SK-MEL-5 (cell line): ENCODE data around the gene SEC24A. TPM values are rescaled to one million over a fixed set of nuclear protein-coding genes. Genes with fewer than 3 reads are reported as not detected.
"Not testable (repeated sequence)": the region's sequence is repeated elsewhere in the genome, so short reads cannot be mapped to it uniquely, and the experiment has no call there.

Experiments used
- DNase-seq: peaks from one replicate; pipeline ENCODE4 v3.0.0-alpha.2; 2016; ENCODE audit warnings: low read depth, low spot score
- in situ Hi-C: cut with HindIII; loops from 2 replicates; pipeline ENCODE4 v1.10.0; 2016; ENCODE audit warnings: low sequenced_read_pairs, high pct_unique_total_duplicates, low pct_unique_long_range_greater_than_20kb
- total RNA-seq: library from RNA; depleted of rRNA; stranded (reverse); fragments of >200 nt; shearing (Covaris generic); gene quantifications from 2 replicates; pipeline ENCODE4 v1.2.3, GENCODE V29; 2014

The SEC24A gene
- total RNA-seq, 1 experiment from 2014 or later: 13.8 TPM

GRCh38 chr5:134638760-134639201, 9.8 kb upstream of the SEC24A start:
- DNase-seq: no peak
- in situ Hi-C loops: no loop called here

- in situ Hi-C loops: no loop called here
- no peak for DNase-seq
Measured at GRCh38 chr5:134642931-134643530, 5.6 kb upstream of the SEC24A start.

DNA sequence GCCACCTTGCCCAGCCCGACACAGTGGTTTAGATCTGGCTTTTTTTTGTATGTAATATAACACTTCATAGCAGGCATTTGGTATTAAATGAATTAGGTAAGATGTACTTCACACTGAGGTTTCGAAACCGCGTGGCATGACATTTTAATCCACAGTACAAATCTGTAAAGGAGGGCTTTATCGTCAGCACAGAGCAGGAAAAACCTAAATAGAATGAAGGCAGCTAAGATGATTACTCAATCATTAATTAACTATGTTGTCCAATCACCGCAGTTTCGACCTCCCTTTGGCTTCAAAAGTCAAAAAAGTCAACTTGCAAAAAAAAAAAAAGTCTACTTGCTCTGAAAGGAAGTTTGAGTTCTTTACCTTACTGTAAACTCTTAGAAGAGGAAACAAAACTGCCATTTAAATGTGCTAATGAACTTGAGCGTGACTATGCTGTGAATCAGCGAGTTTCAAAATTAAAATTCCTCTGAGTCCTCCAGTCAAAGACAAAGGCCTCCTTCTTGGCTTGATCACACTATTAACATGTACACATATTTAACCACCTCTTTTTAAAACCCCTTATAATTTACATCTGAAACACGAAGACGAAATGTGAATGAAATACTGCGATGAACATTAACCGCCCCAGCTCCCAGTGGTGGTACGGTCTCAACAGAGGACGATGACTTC, 698 bp upstream of the SEC24A start:
- in situ Hi-C loops: no loop called here
- DNase-seq: peak; percentile 41

GRCh38 chr5:134649163-134649835, 714 bp downstream of the SEC24A start:
- in situ Hi-C loops: no loop called here
- no peak for DNase-seq

- in situ Hi-C loops, DNase-seq: not testable (repeated sequence)
Measured at GRCh38 chr5:134650660-134651059, 2.1 kb downstream of the SEC24A start.

- in situ Hi-C loops: no loop called here
- DNase-seq: no peak
Measured at GRCh38 chr5:134651531-134651930, 2.9 kb downstream of the SEC24A start.

GRCh38 chr5:134656690-134657089, 8.1 kb downstream of the SEC24A start:
- in situ Hi-C loops: no loop called here

GRCh38 chr5:134659456-134659855, 10.9 kb downstream of the SEC24A start:
- in situ Hi-C loops: no loop called here
- no peak for DNase-seq

More at GRCh38 chr5:134656690-134657089, 8.1 kb downstream of the SEC24A start:
- no peak for DNase-seq

DNA sequence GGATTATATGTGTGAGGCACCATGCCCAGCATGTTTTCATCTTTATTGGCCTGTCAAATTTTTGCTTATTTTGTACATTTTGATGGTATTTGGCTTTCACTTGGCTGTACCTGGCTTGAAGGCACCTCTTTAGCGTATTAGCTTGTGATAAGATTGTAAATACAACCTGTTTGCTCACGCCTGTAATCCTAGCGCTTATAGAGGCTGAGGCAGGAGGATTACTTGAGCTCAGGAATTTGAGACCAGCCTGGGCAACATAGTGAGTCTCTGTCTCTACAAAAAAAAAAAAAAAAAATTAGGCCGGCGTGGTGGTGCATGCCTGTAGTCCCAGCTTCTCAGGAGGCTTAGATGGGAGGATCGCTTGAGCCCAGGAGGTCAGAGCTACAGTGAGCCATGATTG, 11.3 kb downstream of the SEC24A start:
- DNase-seq: no peak
- in situ Hi-C loops: no loop called here

- DNase-seq: no peak
- in situ Hi-C loops: no loop called here
Measured at GRCh38 chr5:134662971-134663370, 14.4 kb downstream of the SEC24A start.

GRCh38 chr5:134664448-134664847, 15.9 kb downstream of the SEC24A start:
- DNase-seq: no peak
- in situ Hi-C loops: no loop called here

GRCh38 chr5:134673546-134673945, 25.0 kb downstream of the SEC24A start:
- DNase-seq, in situ Hi-C loops: not testable (repeated sequence)

DNA sequence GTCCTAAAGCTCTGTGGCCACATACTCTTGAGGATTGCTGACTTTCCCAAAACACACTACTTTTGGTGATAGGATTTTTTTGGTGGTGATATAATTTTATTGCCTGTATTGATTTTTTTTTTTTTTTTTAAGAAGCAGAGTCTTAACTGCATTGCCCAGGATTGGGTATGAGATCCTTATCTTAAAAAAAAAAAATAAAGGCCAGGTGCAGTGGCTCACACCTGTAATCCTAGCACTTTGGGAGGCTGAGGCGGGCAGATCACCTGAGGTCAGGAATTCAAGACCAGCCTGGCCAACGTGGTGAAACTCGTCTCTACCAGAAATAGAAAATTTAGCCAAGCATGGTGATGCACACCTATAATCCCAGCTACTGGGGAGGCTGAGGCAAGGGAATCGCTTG, 28.8 kb downstream of the SEC24A start:
- DNase-seq, in situ Hi-C loops: not testable (repeated sequence)

GRCh38 chr5:134690144-134690543, 41.6 kb downstream of the SEC24A start:
- DNase-seq, in situ Hi-C loops: not testable (repeated sequence)

DNA sequence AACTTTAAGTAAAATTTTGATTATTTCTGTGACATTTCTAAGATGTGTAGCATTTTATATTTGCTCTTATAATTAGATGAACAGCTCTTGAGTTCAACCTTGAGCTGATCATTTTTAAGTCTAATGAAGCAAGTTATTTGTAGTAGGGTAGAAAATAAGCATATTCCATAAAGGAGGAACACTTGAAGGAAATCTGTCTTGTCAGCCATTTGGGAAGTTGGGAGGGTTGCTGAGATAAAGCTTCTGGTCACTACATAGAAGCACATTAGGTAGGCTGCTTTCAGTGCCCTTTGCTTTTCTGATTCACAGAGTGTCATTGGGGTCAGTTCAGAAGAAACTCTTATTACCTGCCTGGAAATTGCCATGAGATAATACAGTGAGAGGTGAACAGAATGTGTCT, 44.1 kb downstream of the SEC24A start:
- DNase-seq: no peak
- in situ Hi-C loops: no loop called here

- in situ Hi-C loops: no loop called here
- no peak for DNase-seq
Measured at GRCh38 chr5:134708301-134708700, 59.7 kb downstream of the SEC24A start.

DNA sequence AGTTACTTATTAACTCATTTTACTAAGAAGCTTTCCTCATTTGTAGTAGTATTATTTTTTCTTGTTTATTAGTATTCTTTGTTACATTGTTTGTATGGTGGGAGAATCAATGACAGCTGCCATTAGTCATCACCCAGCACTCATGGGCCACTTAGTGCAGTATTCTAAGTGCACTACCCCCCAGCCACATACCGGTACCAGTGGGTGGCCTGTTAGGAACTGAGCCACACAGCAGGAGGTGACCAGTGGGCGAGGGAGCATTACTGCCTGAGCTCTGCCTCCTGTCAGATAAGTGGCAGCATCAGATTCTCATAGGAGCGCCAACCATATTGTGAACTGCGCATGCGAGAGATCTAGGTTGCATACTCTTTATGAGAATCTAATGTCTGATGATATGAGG, 65.5 kb downstream of the SEC24A start:
- DNase-seq: no peak
- in situ Hi-C loops: no loop called here

DNA sequence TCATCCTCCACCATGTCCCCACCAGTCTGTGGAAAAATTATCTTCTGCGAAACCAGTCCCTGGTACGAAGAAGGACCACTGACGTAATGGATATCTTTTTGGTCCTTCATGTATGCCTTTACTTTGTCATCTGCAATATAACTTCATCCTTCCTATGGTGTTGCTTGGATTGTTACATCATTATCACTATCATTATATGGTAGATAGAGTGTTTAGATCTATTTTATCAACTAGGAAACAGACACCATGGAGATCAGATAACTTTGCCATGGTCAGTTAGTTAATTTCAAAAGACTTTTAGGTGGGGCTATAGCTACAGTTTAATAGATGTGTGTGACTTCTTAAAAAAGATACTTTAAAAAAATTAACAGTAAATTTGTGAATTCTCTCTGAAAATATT, 66.0 kb downstream of the SEC24A start:
- in situ Hi-C loops: no loop called here
- no peak for DNase-seq

DNA sequence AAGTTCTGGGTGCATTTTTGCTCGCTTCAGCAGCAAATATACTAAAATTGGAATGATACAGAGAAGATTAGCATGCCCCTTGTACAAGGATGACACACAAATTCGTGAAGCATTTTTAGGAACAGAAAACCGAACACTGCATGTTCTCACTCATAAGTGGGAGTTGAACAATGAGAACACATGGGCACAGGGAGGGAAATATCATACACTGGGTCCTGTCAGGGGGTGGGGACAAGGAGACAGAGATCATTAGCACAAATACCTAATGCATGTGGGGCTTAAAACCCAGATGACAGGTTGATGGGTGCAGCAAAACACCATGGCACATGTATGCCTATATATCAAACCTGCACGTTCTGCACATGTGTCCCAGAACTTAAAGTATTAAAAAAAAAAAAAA, 66.9 kb downstream of the SEC24A start:
- DNase-seq, in situ Hi-C loops: not testable (repeated sequence)
